Gastroesophageal sphincter (tissue), 3 donors: ENCODE measurements around the gene MRPL42.

ENCODE experiments used
- EP300 ChIP-seq: sonication (generic); formaldehyde crosslinking; IDR thresholded peaks from one replicate; pipeline ENCODE4 v1.6.1; 2017; ENCODE audit warnings: antibody characterized with exemption, mild to moderate bottlenecking
- POLR2A ChIP-seq, 2 donors: fragments of 450-650 bp; IDR thresholded peaks; one replicate each; pipeline ENCODE4 v1.6.1; 2017; ENCODE audit warnings: antibody characterized with exemption in 2 of 2, mild to moderate bottlenecking in 2 of 2, moderate library complexity in 1 of 2
- POLR2AphosphoS5 ChIP-seq: sonication (generic); formaldehyde crosslinking; IDR thresholded peaks from one replicate; pipeline ENCODE4 v1.6.1; 2017; ENCODE audit warnings: antibody characterized with exemption
- TF ChIP-seq, protein P1 (sequence below), 4 experiments: fragments of 200-600 bp in 2 of 4; fragments of 450-650 bp in 2 of 4; sonication (generic) in 1 of 4; IDR thresholded peaks; one replicate each; pipeline ENCODE4 v1.5.1; 2017 to 2019; ENCODE audit warnings: antibody characterized with exemption in 4 of 4, mild to moderate bottlenecking in 2 of 4, moderate library complexity in 2 of 4

DNA sequence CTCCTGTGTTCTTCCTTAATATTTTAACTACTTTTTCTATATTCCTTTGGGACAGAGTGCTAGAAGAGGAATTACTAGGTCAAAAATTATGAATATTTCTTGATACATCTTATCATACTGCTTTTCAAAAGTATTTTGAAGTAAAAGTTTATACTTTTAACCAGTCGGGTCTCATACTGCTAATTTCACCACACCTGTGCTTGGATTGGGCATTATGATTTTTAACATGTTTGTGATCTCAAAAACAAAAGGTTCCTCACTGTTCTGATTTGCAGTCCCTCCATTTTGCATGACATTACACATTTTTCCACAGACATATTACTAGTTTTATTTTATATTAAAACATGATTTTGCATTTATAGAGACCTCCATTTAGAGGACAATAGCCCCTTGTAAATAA is 32.9 kb downstream of the MRPL42 start:
- TF ChIP-seq EP300, result no peak
- TF ChIP-seq, protein P1, sequence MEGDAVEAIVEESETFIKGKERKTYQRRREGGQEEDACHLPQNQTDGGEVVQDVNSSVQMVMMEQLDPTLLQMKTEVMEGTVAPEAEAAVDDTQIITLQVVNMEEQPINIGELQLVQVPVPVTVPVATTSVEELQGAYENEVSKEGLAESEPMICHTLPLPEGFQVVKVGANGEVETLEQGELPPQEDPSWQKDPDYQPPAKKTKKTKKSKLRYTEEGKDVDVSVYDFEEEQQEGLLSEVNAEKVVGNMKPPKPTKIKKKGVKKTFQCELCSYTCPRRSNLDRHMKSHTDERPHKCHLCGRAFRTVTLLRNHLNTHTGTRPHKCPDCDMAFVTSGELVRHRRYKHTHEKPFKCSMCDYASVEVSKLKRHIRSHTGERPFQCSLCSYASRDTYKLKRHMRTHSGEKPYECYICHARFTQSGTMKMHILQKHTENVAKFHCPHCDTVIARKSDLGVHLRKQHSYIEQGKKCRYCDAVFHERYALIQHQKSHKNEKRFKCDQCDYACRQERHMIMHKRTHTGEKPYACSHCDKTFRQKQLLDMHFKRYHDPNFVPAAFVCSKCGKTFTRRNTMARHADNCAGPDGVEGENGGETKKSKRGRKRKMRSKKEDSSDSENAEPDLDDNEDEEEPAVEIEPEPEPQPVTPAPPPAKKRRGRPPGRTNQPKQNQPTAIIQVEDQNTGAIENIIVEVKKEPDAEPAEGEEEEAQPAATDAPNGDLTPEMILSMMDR (IDR thresholded peaks at IDR 0.05), result no peak
- TF ChIP-seq POLR2AphosphoS5, result no peak
- TF ChIP-seq POLR2A (IDR thresholded peaks at IDR 0.05), result no peak
